HG03066 (cell line): ENCODE results near the gene CAMSAP2.
"Not testable (repeated sequence)": the region's sequence is repeated elsewhere in the genome, so short reads cannot be mapped to it uniquely, and the experiment has no call there.

Experiments
- ATAC-seq: cut with Tn5 transposase; IDR thresholded peaks from one replicate; pipeline ENCODE4 v1.9.1; 2021; ENCODE audit warnings: low read depth; ENCODE audit not compliant: unreplicated experiment

Gene CAMSAP2

GRCh38 chr1:200778766-200779165 lies 40.1 kb downstream of the CAMSAP2 start:
- no peak for ATAC-seq

- no peak for ATAC-seq
These were observed 40.6 kb downstream of the CAMSAP2 start for GRCh38 chr1:200779326-200779725.

GRCh38 chr1:200780545-200781369 lies 42.1 kb downstream of the CAMSAP2 start:
- ATAC-seq = no peak

- no peak for ATAC-seq
These were observed 45.2 kb downstream of the CAMSAP2 start for GRCh38 chr1:200783926-200784325.

GRCh38 chr1:200784576-200784975 lies 45.9 kb downstream of the CAMSAP2 start:
- no peak for ATAC-seq

GRCh38 chr1:200786788-200787187 lies 48.1 kb downstream of the CAMSAP2 start:
- no peak for ATAC-seq

- ATAC-seq = no peak
These were observed 49.2 kb downstream of the CAMSAP2 start for GRCh38 chr1:200787896-200788387.

GRCh38 chr1:200791012-200791411 lies 52.3 kb downstream of the CAMSAP2 start:
- ATAC-seq = not testable (repeated sequence)

GRCh38 chr1:200793677-200794076 lies 55.0 kb downstream of the CAMSAP2 start:
- ATAC-seq = no peak

- no peak for ATAC-seq
These were observed 55.9 kb downstream of the CAMSAP2 start for GRCh38 chr1:200794506-200795065.

- no peak for ATAC-seq
These were observed 56.5 kb downstream of the CAMSAP2 start for GRCh38 chr1:200795156-200795555.

GRCh38 chr1:200802042-200802441 lies 63.3 kb downstream of the CAMSAP2 start:
- no peak for ATAC-seq

GRCh38 chr1:200802865-200803512 lies 64.3 kb downstream of the CAMSAP2 start:
- ATAC-seq = peak; percentile 89

- no peak for ATAC-seq
These were observed 67.0 kb downstream of the CAMSAP2 start for GRCh38 chr1:200805719-200806118.

- no peak for ATAC-seq
These were observed 70.2 kb downstream of the CAMSAP2 start for GRCh38 chr1:200808846-200809245.

- ATAC-seq = no peak
These were observed 73.0 kb downstream of the CAMSAP2 start for GRCh38 chr1:200811704-200812103.

- not testable (repeated sequence) for ATAC-seq
These were observed 78.0 kb downstream of the CAMSAP2 start for GRCh38 chr1:200816624-200817224.

- ATAC-seq = no peak
These were observed 79.6 kb downstream of the CAMSAP2 start for GRCh38 chr1:200818248-200818647.

GRCh38 chr1:200819726-200820125 lies 81.0 kb downstream of the CAMSAP2 start:
- no peak for ATAC-seq

GRCh38 chr1:200831091-200831490 lies 92.4 kb downstream of the CAMSAP2 start:
- ATAC-seq = no peak

GRCh38 chr1:200834383-200834782 lies 95.7 kb downstream of the CAMSAP2 start:
- no peak for ATAC-seq
